Activated T-helper 1 cell treated with anti-CD3 and anti-CD28 coated beads, Interleukin-12 subunit alpha, Interleukin-12 subunit beta, Interleukin-2, Interleukin-4 antibody, amounts not matched to agents 30 ng/mL and 10 ng/mL and 1 ng/mL, durations not matched to agents 14 hours and 24 hours and 36 hours (primary cell): ENCODE measurements around the gene AKR1A1. TPM values are rescaled to one million over a fixed set of nuclear protein-coding genes. Genes with fewer than 3 reads are reported as not detected.

ENCODE experiments used
- DNase-seq: peaks from one replicate; pipeline ENCODE4 v3.0.0; 2021; ENCODE audit warnings: low spot score
- H3K27ac Mint-ChIP-seq: one replicate; pipeline ENCODE4 v1.8.0; 2021; ENCODE audit warnings: mild to moderate bottlenecking, mixed read lengths
- H3K27me3 Mint-ChIP-seq: one replicate; pipeline ENCODE4 v1.8.0; 2022; ENCODE audit warnings: mild to moderate bottlenecking, moderate library complexity, mixed read lengths; ENCODE audit not compliant: insufficient read depth
- H3K36me3 Mint-ChIP-seq: one replicate; pipeline ENCODE4 v1.8.0; 2021; ENCODE audit warnings: low read depth, mixed read lengths
- H3K4me1 Mint-ChIP-seq: one replicate; pipeline ENCODE4 v1.8.0; 2021; ENCODE audit warnings: low read depth, mixed read lengths
- H3K4me3 Mint-ChIP-seq: one replicate; pipeline ENCODE4 v1.8.0; 2021; ENCODE audit warnings: mild to moderate bottlenecking, moderate library complexity, mixed read lengths
- H3K9me3 Mint-ChIP-seq: one replicate; pipeline ENCODE4 v1.8.0; 2021; ENCODE audit warnings: mixed read lengths
- intact Hi-C: fragments of 100-400 bp; cut with micrococcal nuclease; formaldehyde crosslinking; loops from one replicate; pipeline ENCODE4 v1.15.1; 2024
- total RNA-seq: library from RNA; stranded (reverse); gene quantifications from 2 replicates; pipeline ENCODE4 v1.2.3, GENCODE V29; 2022

Gene AKR1A1
- total RNA-seq, 1 donor from 2014 or later, result 194 TPM

DNA sequence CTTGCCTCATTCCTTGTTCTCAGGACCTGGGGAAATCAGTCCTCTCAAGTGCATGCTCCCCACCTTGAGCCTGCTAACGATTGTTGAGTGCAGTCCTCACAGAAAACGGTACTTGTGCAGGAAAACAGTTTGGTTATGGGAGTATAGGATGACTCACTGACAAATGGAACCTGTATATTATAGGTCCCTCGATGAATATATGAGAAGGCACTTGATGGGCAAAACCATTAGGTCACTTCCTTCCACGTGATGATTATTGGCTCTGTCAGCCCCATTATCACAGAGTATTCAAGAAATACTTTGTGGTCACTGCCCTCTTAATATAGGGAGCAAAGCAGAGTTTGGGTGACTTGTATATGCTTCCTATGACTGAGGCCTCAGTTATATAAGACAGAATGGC, 67.0 kb downstream of the AKR1A1 start:
- H3K36me3 Mint-ChIP-seq, result peaks cover 41% of the 10 kb centered on the region
- no peaks in the 10 kb centered on the region for H3K9me3 Mint-ChIP-seq
- intact Hi-C loops, result no loop called here
- H3K4me1 Mint-ChIP-seq, result peaks cover 4% of the 10 kb centered on the region
- no peak for DNase-seq
- no peaks in the 10 kb centered on the region for H3K27me3 Mint-ChIP-seq
- no peak overlapping the region for H3K4me3 Mint-ChIP-seq
- H3K27ac Mint-ChIP-seq, result no peak overlapping the region

DNA sequence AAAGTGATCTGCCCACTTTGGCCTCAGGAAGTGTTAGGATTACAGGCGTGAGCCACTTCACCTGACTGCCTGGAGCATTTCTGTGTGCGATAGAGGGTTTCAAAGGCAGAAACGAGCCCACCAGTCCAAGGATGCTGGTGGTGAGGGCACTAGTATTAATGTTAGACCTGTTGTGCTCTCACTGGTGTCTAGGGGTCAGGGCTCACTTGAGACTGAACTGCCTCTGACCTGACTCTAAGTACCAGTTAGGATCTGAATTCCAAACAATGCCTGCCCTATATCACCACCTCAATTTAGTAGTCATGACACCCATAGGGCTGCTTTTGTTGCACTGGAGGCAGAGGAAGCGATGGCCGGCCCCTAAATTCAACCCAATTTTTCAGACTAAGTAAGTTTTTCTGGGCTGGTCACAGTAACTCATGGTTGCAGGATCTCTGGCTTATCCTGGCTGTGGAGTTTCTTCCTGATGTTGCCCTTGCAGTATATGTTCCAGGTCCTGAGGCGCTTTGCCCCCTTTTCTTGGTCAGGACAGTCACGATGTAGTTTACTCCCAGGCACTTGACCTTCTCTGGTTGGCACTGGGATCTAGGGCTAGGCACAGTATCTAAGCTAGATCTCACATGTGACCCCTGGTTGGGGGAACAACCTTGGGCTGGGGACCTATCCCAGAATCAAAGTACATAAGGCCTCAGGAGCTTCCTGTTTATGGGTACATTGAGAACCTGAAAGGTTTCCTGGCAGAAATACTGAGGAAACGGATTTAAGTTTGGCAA, 68.7 kb downstream of the AKR1A1 start:
- no peaks in the 10 kb centered on the region for H3K9me3 Mint-ChIP-seq

More for the DNA sequence above, 68.7 kb downstream of the AKR1A1 start:
- peaks cover 28% of the 10 kb centered on the region for H3K36me3 Mint-ChIP-seq
- intact Hi-C loops, result no loop called here
- H3K27ac Mint-ChIP-seq, result peak overlapping the region; percentile 11
- no peaks in the 10 kb centered on the region for H3K4me1 Mint-ChIP-seq
- DNase-seq, result no peak
- H3K4me3 Mint-ChIP-seq, result no peak overlapping the region
- H3K27me3 Mint-ChIP-seq, result no peaks in the 10 kb centered on the region

Other genes starting within 250 kb of the AKR1A1 start
- 31.0 and 34.8 TPM in 2 replicates for gene HPDL, start 223.9 kb upstream of the AKR1A1 start, total RNA-seq
- 39.1 and 41.4 TPM in 2 replicates for gene TOE1, start 210.7 kb upstream of the AKR1A1 start, total RNA-seq
- gene MUTYH, start 210.4 kb upstream of the AKR1A1 start, total RNA-seq, result 53.4 and 55.9 TPM in 2 replicates
- gene TESK2, start 59.7 kb upstream of the AKR1A1 start, total RNA-seq, result 1.4 and 1.6 TPM in 2 replicates
- gene CCDC163, start 50.8 kb upstream of the AKR1A1 start, total RNA-seq, result 3.5 and 4.5 TPM in 2 replicates
- gene MMACHC, start 50.5 kb upstream of the AKR1A1 start, total RNA-seq, result 10.4 and 10.6 TPM in 2 replicates
- 635 and 655 TPM in 2 replicates for gene PRDX1, start 28.9 kb upstream of the AKR1A1 start, total RNA-seq
- gene NASP, start 33.2 kb downstream of the AKR1A1 start, total RNA-seq, result 250 and 251 TPM in 2 replicates
- 2.5 and 2.8 TPM in 2 replicates for gene CCDC17, start 73.2 kb downstream of the AKR1A1 start, total RNA-seq
- 99.3 and 109 TPM in 2 replicates for gene GPBP1L1, start 135.7 kb downstream of the AKR1A1 start, total RNA-seq
- 30.0 and 33.0 TPM in 2 replicates for gene TMEM69, start 137.4 kb downstream of the AKR1A1 start, total RNA-seq
- gene IPP, start 199.8 kb downstream of the AKR1A1 start, total RNA-seq, result 12.3 and 13.9 TPM in 2 replicates